Panc1 (cell line): ENCODE data around the gene UPK3BL2. TPM values are rescaled to one million over a fixed set of nuclear protein-coding genes. Genes with fewer than 3 reads are reported as not detected.
A peak's percentile ranks its signal among the peaks of the same experiment; 100 is the strongest.
"Not testable (repeated sequence)": the region's sequence is repeated elsewhere in the genome, so short reads cannot be mapped to it uniquely, and the experiment has no call there.

Experiments used
- ATAC-seq: fragments of 200-7000 bp; cut with Tn5 transposase; 2 replicates; pipeline ENCODE4 v1.9.1; 2020; ENCODE audit warnings: mild to moderate bottlenecking, moderate library complexity
- Bru-seq: library from RNA; stranded (reverse); fragments of 400-500 nt; gene quantifications from one replicate; lab custom pipeline; 2021; lab: Mats Ljungman, UMichigan
- BruChase-seq, 2 experiments: library from RNA; stranded (reverse); fragments of 400-500 nt; gene quantifications; one replicate each; lab custom pipeline; 2021; lab: Mats Ljungman, UMichigan
- BruUV-seq: library from RNA; stranded (reverse); fragments of 400-500 nt; replicated peaks from 2 replicates; lab custom pipeline; 2021; lab: Mats Ljungman, UMichigan
- CTCF ChIA-PET: fragments of 300-600 bp; sonication (Branson Sonifier 250); formaldehyde crosslinking; loops from one replicate; lab custom pipeline; 2022; ENCODE audit warnings: antibody characterized with exemption; lab: Charles Lee
- POLR2A ChIA-PET: fragments of 300-600 bp; sonication (Branson Sonifier 250); formaldehyde crosslinking; loops from one replicate; lab custom pipeline; 2022; ENCODE audit warnings: antibody characterized with exemption; lab: Charles Lee
- DNase-seq: peaks from one replicate; pipeline ENCODE4 v3.0.0-alpha.2; 2010; ENCODE audit warnings: low read depth, low spot score
- H3K27ac ChIP-seq: 2 replicates; pipeline ENCODE4 v1.5.1; 2011; ENCODE audit warnings: mild to moderate bottlenecking, low read length, inconsistent platforms
- H3K27me3 ChIP-seq: fragments of 200-500 bp; sonication (Bioruptor generic); 2 replicates; pipeline ENCODE4 v1.6.0; 2014; ENCODE audit warnings: low read length, inconsistent platforms; ENCODE audit not compliant: control insufficient read depth, insufficient read depth
- H3K36me3 ChIP-seq: fragments of 200-500 bp; sonication (Bioruptor generic); 2 replicates; pipeline ENCODE4 v1.5.1; 2014; ENCODE audit warnings: inconsistent platforms, mild to moderate bottlenecking, low read length, moderate library complexity; ENCODE audit not compliant: control insufficient read depth, insufficient read depth
- H3K4me1 ChIP-seq: 2 replicates; pipeline ENCODE4 v1.5.1; 2011; ENCODE audit warnings: inconsistent platforms, mild to moderate bottlenecking, low read length, moderate library complexity; ENCODE audit not compliant: control insufficient read depth, insufficient read depth
- H3K4me3 ChIP-seq, 2 experiments: 2 replicates each; pipeline ENCODE4 v1.5.1; 2011 to 2012; ENCODE audit warnings: low read depth in 2 of 2, low read length in 2 of 2, mild to moderate bottlenecking in 2 of 2, inconsistent platforms in 1 of 2, moderate library complexity in 1 of 2
- H3K9me3 ChIP-seq: fragments of 200-500 bp; sonication (Bioruptor generic); 2 replicates; pipeline ENCODE4 v1.5.1; 2014; ENCODE audit warnings: low read depth, mild to moderate bottlenecking, inconsistent platforms, low read length, moderate library complexity; ENCODE audit not compliant: control insufficient read depth, insufficient read depth
- in situ Hi-C: cut with HindIII; loops from 2 replicates; pipeline ENCODE4 v1.10.0; 2016; ENCODE audit warnings: low sequenced_read_pairs, low pct_unique_long_range_greater_than_20kb
- intact Hi-C: fragments of 100-400 bp; cut with micrococcal nuclease; formaldehyde crosslinking; loops from one replicate; pipeline ENCODE4 v1.10.0; 2022; ENCODE audit not compliant: unreplicated experiment
- long read RNA-seq: library from polyadenylated mRNA; unstranded; transcript quantifications from one replicate; pipeline ENCODE4 v2.0.0, GENCODE V29; 2021; ENCODE audit not compliant: unreplicated experiment
- polyA plus RNA-seq: library from polyadenylated mRNA; unstranded; fragments of >200 nt; gene quantifications from one replicate; pipeline ENCODE4 v1.2.1, GENCODE V29; 2012; ENCODE audit warnings: missing spikeins; ENCODE audit not compliant: insufficient read length
- total RNA-seq: library from RNA; stranded (reverse); gene quantifications from one replicate; pipeline ENCODE4 v1.2.1, GENCODE V29; 2021; ENCODE audit not compliant: unreplicated experiment

UPK3BL2 gene, protein sequence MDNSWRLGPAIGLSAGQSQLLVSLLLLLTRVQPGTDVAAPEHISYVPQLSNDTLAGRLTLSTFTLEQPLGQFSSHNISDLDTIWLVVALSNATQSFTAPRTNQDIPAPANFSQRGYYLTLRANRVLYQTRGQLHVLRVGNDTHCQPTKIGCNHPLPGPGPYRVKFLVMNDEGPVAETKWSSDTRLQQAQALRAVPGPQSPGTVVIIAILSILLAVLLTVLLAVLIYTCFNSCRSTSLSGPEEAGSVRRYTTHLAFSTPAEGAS
- total RNA-seq = 14.4 TPM
- 11.1 TPM for polyA plus RNA-seq
- percentile 54 among the genes with signal in this experiment for Bru-seq, nascent RNA
- BruChase-seq, experiment 1, labeled RNA remaining after a 2-hour chase = percentile 52 among the genes with signal in this experiment
- BruChase-seq, experiment 2, labeled RNA remaining after a 6-hour chase = percentile 82 among the genes with signal in this experiment
- long read RNA-seq, partial matches to known transcripts = 5 of 6 reads
- long read RNA-seq, other reads (novel, unspliced or antisense) = 1 of 6 reads

- CTCF ChIA-PET, POLR2A ChIA-PET, intact Hi-C loops, H3K27me3 ChIP-seq, H3K4me1 ChIP-seq, H3K36me3 ChIP-seq, H3K27ac ChIP-seq, DNase-seq, H3K4me3 ChIP-seq, in situ Hi-C loops, H3K9me3 ChIP-seq: not testable (repeated sequence)
- peak; percentile 12; the same call in 1 of the 2 replicates for ATAC-seq
- TSS peak; percentile 59 for BruUV-seq
These were observed at the start of gene UPK3BL2 for GRCh38 chr7:102543596-102543995. Gene UPK3BL2, minus strand, starts transcription at chr7:102543696. Its CDS starts 60 bp downstream, at chr7:102543636.

- CTCF ChIA-PET, in situ Hi-C loops, H3K27ac ChIP-seq, intact Hi-C loops, H3K36me3 ChIP-seq, POLR2A ChIA-PET, H3K4me3 ChIP-seq, H3K4me1 ChIP-seq, H3K9me3 ChIP-seq, H3K27me3 ChIP-seq, DNase-seq, BruUV-seq: not testable (repeated sequence)
- ATAC-seq = peak; percentile 65
These were observed 49.1 kb upstream of the UPK3BL2 start for GRCh38 chr7:102592477-102593019.

- H3K27ac ChIP-seq, intact Hi-C loops, H3K36me3 ChIP-seq, CTCF ChIA-PET, BruUV-seq, POLR2A ChIA-PET, H3K9me3 ChIP-seq, DNase-seq, in situ Hi-C loops, H3K27me3 ChIP-seq, H3K4me1 ChIP-seq, H3K4me3 ChIP-seq: not testable (repeated sequence)
- peak; percentile 88 for ATAC-seq
These were observed 46.4 kb upstream of the UPK3BL2 start for GRCh38 chr7:102589857-102590256.

GRCh38 chr7:102583495-102583894 is 40.0 kb upstream of the UPK3BL2 start:
- H3K9me3 ChIP-seq, H3K4me1 ChIP-seq, BruUV-seq, H3K27ac ChIP-seq, POLR2A ChIA-PET, DNase-seq, intact Hi-C loops, H3K27me3 ChIP-seq, in situ Hi-C loops, H3K36me3 ChIP-seq, CTCF ChIA-PET, H3K4me3 ChIP-seq, ATAC-seq: not testable (repeated sequence)

GRCh38 chr7:102581722-102582121 is 38.2 kb upstream of the UPK3BL2 start:
- ATAC-seq, in situ Hi-C loops, H3K27me3 ChIP-seq, H3K4me3 ChIP-seq, H3K9me3 ChIP-seq, H3K36me3 ChIP-seq, DNase-seq, CTCF ChIA-PET, H3K4me1 ChIP-seq, intact Hi-C loops, H3K27ac ChIP-seq, BruUV-seq, POLR2A ChIA-PET: not testable (repeated sequence)

DNA sequence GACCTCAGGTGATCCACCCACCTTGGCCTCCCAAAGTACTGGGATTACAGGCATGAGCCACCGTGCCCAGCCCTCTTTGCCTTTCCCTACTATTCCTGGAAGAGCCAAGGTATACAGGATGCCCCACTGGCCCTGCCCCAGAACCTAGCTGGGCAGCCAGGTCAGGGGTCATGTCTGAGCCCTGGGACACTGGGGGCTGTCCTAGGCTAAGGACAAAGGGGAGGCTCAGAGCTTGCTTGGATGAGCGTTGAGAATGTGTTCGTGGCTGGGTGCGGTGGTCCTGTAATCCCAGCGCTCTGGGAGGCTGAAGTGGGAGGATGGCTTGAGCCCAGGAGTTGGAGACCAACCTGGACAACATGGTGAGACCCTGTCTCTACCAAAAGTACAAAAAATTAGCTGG is 35.0 kb upstream of the UPK3BL2 start:
- intact Hi-C loops, H3K9me3 ChIP-seq, H3K27me3 ChIP-seq, BruUV-seq, H3K4me3 ChIP-seq, CTCF ChIA-PET, H3K4me1 ChIP-seq, in situ Hi-C loops, H3K36me3 ChIP-seq, H3K27ac ChIP-seq, POLR2A ChIA-PET, DNase-seq, ATAC-seq: not testable (repeated sequence)
